EL (cell line): ENCODE measurements around the gene RNF112.

Experiments used
- DNase-seq: peaks from one replicate; pipeline ENCODE4 v3.0.0-alpha.2; 2016

The RNF112 gene

DNA sequence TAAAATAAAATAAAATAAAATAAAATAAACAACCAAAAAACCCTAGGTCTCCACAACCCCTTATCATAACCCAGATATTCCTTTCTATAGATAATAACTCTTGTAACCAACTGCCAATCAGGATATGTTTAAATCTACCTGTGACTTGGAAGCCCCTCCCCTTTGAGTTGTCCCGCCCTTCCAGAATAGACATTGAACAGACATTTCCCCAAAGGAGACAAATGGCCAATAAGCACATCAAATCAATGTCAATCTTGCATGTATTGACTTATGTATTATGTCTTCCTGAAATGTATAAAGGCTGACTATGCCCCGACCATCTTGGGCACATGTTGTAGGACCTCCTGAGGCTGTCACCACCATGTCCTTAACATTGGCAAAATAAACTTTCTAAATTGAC, 34.2 kb upstream of the RNF112 start:
- DNase-seq, result no peak

DNA sequence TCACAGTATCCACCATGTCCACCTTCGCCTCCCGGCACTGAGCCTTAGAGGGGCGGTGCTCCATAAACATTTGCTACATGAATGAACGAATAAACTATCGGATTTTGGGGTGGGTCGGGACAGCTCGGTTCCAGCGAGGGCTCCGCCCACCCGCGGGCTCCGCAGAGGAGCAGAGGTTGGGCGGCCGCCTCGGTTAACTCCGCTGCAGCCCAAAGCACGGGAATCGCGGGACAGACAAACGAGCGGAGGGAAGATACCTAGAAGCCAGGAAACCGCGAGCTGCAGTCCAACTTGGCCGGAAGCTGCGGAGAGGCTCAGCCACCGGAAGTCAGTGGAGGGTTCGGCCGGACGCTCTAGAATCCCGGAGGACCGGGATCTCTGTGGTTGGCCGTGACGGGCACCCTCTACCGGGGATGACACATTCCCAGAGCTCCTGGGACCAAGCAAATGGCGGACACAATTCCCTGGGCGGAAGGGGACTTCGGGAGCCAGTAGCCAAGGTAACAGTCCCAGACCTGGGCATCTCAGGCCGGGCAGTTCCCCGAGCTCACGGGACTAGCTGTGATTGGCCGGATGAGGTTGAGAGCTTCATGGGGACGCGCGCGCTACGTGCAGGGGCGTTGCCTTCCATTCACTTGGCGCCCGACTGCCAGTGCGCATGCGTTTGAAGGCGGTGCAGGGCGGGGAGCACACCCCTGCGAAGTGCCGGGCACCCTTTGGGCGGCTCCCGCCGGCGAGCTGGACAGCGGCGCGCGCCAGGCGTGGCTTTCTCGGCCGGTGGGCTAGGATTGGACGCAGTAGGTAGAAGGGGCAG, 33.2 kb upstream of the RNF112 start:
- peak; percentile 100 for DNase-seq

DNA sequence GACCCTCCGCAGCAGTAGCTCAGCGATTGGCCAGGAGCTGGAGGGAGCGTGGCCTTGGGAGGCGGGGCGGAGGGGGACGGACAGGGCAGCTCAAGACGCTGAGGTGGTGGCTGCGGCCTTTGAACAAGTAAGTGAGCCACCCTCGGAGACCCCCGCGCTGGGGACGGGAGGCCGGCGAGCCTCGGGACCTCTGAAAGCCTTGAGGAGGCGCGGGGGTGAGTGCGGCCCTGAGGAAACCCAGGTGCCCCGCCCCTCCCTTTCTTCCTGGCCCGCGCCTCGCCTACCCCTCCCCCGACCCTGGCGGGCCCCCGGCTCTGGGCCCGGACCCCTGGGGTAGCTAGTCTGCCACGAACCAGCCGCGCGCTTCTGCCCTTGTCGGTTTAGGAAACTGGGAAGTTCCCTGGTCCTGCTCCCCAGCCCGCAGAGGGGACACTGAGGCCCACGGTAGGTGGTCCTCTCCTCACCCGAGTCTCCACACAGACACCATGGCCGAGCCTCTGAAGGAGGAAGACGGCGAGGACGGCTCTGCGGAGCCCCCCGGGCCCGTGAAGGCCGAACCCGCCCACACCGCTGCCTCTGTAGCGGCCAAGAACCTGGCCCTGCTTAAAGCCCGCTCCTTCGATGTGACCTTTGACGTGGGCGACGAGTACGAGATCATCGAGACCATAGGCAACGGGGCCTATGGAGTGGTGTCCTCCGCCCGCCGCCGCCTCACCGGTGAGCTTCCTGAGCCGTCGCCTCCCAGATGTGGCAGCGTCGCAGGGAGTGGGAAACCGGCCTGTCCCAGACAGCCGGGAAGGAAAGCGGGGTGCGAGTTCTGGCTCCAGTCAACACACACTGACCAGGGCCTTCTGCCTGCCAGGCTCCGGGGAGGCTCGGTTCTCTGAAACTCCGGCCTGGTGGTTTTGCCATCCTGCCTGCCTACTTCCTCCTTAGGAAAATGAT, 32.3 kb upstream of the RNF112 start, which contains the start of gene MAPK7:
TSS of gene MAPK7 (plus strand) at position 83 of the 945 bp plus-strand sequence. CDS start at position 486, 403 bp downstream.
- DNase-seq, result no peak

DNA sequence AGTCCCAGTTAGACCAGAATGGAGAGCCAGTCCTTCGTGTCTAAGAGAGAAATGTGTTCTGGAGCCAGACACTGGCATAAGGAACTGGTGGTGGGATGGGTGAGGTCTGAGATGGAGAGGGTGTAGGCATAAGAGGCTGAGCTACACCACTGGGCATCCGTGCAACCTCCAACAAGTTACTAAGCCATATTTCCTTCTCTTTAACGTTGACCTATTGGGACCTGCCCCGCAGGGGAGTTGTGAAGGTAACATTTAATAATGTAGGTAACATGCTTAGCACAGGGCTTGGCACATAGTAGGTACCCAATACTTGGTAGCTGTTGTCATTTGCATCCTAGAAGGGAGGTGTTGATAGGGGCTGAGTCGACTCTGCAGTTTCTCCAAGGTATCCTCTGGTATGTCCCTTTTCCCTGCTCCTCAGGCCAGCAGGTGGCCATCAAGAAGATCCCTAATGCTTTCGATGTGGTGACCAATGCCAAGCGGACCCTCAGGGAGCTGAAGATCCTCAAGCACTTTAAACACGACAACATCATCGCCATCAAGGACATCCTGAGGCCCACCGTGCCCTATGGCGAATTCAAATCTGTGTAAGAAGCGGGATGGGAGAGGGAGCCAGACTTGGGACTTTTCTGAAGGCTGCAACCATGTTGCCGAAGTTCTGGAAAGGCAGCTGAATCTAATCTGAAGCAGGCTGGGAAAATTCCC, 31.5 kb upstream of the RNF112 start:
- no peak for DNase-seq

DNA sequence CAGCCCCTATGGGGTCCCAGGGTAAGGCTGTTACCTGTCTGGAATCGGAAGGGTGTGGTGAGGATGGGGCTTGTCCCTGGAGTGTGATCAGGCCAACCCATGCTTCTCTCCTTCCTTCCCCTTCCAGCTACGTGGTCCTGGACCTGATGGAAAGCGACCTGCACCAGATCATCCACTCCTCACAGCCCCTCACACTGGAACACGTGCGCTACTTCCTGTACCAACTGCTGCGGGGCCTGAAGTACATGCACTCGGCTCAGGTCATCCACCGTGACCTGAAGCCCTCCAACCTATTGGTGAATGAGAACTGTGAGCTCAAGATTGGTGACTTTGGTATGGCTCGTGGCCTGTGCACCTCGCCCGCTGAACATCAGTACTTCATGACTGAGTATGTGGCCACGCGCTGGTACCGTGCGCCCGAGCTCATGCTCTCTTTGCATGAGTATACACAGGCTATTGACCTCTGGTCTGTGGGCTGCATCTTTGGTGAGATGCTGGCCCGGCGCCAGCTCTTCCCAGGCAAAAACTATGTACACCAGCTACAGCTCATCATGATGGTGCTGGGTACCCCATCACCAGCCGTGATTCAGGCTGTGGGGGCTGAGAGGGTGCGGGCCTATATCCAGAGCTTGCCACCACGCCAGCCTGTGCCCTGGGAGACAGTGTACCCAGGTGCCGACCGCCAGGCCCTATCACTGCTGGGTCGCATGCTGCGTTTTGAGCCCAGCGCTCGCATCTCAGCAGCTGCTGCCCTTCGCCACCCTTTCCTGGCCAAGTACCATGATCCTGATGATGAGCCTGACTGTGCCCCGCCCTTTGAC, 30.3 kb upstream of the RNF112 start:
- DNase-seq, result no peak

DNA sequence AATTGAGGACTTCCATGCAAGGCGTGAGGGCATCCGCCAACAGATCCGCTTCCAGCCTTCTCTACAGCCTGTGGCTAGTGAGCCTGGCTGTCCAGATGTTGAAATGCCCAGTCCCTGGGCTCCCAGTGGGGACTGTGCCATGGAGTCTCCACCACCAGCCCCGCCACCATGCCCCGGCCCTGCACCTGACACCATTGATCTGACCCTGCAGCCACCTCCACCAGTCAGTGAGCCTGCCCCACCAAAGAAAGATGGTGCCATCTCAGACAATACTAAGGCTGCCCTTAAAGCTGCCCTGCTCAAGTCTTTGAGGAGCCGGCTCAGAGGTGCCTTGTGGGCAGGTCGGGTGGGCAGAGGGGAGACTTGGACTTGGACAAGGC, 29.7 kb upstream of the RNF112 start:
- no peak for DNase-seq

DNA sequence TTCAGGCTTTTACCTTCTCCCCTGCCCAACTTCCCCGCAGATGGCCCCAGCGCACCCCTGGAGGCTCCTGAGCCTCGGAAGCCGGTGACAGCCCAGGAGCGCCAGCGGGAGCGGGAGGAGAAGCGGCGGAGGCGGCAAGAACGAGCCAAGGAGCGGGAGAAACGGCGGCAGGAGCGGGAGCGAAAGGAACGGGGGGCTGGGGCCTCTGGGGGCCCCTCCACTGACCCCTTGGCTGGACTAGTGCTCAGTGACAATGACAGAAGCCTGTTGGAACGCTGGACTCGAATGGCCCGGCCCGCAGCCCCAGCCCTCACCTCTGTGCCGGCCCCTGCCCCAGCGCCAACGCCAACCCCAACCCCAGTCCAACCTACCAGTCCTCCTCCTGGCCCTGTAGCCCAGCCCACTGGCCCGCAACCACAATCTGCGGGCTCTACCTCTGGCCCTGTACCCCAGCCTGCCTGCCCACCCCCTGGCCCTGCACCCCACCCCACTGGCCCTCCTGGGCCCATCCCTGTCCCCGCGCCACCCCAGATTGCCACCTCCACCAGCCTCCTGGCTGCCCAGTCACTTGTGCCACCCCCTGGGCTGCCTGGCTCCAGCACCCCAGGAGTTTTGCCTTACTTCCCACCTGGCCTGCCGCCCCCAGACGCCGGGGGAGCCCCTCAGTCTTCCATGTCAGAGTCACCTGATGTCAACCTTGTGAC, 29.1 kb upstream of the RNF112 start:
- DNase-seq, result no peak

DNA sequence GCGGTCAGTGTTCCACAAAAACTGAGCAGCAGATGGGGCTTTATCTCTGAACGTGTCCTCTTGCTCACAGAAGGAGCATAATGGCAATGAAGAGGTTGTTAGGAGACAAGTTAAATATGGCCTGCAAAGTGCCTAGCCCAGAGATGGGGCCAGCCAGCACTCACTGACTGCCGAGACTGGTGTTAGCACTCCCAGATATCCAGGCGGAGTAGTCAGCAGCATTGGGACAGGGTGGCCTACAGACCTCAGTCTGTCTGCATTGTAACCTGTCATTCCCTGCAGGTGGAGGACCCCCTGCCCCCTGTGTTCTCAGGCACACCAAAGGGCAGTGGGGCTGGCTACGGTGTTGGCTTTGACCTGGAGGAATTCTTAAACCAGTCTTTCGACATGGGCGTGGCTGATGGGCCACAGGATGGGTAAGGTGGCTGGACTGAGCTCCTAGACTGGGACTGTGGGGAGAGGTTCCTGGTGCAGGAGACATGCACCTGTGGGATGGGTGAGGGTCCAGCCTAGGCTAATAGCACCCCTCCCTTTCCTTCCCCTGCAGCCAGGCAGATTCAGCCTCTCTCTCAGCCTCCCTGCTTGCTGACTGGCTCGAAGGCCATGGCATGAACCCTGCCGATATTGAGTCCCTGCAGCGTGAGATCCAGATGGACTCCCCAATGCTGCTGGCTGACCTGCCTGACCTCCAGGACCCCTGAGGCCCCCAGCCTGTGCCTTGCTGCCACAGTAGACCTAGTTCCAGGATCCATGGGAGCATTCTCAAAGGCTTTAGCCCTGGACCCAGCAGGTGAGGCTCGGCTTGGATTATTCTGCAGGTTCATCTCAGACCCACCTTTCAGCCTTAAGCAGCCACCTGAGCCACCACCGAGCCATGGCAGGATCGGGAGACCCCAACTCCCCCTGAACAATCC, 28.2 kb upstream of the RNF112 start:
- no peak for DNase-seq

DNA sequence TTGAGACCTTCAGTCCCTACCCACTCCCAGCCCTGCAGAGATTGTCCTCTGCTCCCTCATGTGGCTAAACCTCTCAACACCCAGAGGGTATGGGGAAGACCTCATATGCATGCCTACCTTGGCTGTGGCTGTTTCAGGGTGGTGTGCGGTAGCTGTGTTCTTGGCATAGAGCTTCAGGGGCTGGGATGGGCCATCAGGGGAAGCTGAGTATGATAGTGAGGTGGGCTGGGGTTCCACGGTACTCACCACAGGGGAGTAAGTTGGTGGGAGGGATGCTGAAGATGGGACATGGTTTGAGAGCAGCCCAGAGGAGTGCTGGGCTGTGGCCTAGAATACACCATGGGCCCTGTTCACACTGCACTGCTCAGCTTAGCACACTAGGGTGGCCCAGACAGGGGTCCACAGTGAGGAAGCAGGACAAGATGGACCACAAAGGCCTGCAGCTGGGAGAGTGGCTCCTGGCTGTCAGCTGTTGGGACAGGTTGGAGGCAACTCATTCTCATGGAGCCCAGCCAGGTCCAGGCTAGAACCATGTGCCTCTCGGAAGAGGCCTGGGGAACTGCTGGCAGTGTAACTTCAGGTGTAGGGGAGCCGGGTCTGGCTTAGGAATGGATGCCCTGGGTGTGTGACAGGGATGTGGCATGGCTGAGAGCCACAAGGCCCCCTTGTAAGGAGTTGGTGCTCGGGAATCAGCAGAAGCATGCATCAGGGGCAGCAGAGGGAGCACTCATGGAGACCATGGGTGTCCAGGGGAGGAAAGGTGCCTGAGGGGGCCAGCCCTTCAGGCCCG, 27.2 kb upstream of the RNF112 start:
- DNase-seq, result no peak

DNA sequence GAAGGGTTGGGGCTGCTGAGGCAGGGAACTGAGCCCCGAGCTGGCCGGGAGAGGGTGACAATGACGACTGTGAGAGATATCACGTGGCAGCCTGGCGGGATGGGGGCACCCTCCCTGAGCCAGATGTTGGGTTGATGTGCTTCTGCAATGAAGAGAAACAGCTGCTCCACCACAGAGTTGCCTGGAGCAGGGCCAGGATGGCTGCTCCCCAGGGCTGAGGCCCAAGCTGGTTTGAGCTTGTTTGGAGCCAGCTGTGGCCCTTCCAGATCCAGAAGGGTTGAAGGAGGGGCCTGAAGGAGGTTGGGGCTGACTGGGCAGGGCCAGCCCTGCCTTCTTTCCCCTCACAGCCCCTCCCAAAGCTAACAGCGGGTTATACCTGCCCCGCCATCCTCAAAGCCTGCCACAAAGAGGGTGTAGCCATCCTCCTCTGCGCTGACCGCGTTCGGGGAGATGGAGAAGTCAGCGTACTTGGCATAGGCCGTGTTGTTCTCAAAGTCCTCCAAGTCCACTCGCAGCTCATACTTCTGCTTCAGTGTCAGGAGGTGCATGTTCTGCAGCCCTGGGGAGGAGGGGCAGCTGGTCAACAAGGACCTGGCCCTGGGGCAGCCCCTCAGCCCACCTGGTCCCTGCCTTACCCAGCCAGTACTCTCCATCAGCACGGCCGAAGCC, 26.2 kb upstream of the RNF112 start:
- peak; percentile 58 for DNase-seq

DNA sequence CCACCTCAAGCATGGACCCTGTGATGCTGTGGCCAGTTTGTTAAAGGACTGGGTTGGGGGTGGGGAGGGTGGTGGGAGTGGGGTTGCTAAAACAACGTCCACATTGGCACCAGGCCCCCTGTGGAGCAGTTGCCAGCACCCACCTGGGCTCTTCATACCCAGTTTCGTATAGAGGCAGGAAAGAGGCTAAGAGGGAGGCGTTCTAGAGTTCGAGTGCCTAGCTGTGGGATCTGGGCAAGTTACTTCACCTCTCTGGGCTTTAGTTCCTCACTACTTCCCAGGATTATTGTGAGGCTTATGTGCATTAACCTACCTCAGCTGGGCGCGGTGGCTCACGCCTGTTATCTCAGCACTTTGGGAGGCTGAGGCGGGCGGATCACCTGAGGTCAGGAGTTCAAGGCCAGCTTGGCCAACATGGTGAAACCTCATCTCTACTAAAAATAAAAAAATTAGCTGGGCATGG, 25.5 kb upstream of the RNF112 start:
- no peak for DNase-seq

DNA sequence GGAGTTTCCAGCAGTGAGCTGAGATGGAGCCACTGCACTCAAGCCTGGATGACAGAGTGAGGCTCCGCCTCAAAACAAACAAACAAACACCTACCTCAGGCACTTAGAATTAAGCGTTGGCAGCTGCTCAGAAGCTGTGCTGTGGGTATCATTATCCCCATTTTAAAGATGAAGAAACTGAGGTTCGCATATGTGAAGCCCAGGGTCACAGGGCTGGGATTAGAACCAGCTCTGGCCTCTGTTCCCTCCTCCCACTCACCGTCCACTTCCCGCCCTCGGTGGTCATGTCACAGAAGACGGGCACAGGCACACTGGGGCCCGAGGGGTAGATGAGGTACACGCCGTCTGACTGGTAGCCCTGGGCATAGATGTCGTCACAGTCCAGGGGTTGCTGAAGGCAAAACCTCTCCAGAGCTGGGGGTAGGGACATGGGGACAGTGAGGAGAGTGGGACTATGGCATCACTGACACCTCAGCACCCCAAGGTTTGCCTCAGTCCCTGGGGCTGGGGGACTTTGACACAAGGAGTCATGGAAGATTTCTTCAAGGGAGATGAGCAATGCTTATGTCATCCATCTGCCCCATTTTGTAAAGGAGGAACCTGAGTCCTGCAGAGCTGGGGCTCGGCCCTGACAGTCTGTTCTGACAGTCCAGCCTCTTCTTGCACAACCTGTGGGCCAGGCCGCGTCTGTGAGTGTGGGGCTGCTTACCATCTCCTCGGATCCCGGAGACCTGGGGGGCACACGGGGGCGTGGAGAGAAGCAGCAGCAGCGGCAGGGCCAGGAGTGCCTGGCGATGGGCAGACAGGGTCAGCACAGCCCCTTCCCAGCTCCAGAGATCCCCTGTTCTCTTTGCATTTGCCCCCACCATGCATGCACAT, 24.7 kb upstream of the RNF112 start:
- peak; percentile 92 for DNase-seq

DNA sequence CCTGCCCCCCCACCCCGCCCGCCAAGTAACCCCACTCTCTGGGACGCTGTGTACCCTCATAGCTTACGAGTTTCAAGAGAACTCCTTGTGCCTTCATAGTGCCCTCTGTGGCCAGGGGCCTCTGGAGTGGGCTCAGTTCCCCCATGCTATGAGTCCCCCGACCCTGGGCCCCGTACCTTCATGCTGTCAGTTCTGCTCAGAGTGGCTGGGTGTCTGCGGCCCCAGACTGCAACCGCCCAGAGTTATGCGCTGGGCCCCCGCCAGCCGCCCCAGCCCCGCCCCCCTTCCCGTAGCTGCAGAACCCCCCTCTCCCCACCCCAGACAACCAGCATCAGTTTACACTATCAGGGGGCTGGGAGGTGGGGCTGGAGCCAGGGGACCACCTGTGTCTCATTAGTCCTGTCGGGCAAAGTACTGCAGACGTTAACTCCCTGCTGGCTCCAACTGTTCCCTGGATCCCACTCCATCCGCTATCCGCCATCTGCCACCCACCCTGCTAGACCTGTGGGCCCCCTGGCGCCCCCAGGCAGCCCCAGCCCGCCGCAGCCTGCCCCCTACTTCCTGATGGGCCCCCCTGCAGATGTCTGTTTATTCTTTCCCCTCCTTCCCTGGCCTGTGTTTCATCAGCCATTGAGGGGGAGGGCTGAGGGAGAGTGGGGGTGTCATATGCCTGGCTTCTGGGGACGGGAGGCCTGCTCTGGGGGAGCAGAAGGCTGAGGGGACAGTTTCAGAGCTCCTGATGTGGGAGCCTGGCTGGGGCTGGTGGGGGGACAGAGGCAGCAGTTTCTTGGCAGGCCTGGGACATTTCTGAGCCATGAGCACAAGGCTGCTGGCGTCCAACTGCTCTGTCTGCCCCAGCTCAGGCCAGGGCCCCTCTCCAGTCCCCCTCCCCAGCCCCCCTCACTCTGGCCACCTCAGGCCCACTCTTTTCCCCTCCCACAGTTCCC, 23.8 kb upstream of the RNF112 start, which contains the start of gene MFAP4:
TSS of gene MFAP4 (minus strand) at position 217 of the 947 bp plus-strand sequence. CDS start at position 182, 35 bp downstream.
- peak; percentile 70 for DNase-seq

DNA sequence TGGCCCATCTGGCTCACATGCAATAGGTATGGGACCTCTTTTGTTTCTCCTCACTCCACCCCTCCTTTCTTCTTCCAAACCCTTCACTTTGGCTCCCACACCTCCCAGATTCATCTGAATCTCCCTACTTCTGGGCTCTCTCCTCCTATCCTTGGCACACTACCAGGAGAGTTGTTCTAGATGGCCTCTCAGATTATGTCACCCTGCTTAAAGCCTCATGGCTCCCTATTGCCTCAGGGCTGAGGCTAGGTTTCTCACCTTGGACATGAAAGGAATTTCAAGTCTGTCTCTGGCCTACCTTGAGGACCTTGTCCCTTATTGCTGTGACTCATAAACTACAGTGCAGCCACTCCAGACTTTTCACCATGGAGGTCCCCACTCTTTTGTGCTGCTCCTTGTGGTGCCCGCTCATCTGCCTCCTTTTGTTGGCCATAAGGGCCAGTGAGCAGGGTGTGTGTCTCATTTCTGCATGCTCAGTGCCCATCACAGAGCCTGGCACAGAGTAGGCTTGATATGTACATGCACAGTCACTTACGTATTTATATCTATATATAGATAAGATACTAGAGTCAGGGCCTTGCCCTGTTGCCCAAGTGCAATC, 23.0 kb upstream of the RNF112 start:
- DNase-seq, result peak; percentile 77

DNA sequence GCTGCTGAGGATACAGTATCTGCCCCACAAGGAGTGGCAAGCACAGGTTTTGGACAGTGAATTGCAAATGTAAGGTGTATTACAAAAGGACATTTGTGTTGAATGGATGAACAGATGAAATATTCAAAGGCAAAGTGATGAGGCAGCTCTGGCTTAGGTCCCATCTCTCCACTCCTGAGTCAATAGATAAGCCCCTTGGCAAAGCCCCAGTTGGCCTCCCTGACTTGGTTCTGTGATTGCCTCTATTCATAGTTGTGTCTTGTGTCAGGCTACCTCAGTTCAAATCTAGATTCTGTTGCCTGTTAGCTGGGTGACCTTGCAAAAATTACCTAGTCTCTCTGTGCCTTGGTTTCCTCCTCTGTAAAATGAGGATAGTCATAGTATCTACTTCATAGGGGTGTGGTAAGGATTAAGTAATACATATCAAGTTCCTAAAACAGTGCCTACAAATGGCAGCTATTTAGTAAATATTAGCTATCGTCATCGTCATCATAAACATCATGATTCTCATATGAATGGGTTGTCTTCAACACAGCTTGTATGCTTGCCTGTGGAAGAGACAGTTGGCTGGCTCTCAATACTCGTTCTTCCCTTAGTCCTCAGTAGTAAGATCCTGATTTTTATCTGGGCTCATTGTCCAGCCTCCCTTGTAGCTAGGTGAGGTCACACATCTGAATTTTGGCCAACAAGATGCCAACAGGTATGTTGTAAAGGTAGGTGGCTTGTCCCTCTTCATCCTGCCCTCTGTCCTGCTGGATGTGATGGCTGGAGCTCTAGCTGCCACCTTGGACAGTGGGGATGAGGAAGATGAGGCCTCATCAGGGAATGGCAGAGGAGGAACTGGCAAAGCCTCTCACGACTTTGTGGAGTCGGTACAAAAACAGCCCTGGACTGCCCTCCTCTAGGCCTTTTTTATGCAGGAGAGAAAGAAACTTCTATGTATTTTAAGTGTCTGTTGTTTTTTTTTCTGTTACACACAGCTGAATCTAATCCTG, 21.9 kb upstream of the RNF112 start:
- DNase-seq, result no peak
